NCI-H2227 treated with DMSO at 0.1 percent for 48 hours (cell line): ENCODE data around the gene SGIP1.

Experiments used
- DNase-seq: peaks from one replicate; lab custom pipeline; 2025; lab: John Stamatoyannopoulos, UW

Gene SGIP1

DNA sequence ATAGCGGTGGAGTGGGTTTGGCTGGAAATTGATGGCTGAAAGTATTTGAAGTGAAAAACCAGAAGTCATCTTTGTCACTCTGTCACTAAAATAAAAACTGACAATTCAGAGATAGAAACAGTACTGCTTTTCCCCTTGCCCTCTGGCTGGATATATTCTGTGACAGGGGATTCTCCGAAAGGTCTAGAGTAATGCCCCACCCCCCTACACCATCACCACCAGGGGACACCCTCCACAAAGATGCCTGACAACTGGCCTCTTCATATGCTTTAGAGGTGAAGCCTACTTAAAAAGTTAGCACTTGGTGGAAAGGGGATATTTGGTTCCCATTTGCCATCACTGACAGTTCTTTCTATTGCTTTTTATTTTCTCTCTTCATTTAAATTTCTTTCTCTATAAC lies 73.5 kb downstream of the SGIP1 start:
- DNase-seq, result no peak

DNA sequence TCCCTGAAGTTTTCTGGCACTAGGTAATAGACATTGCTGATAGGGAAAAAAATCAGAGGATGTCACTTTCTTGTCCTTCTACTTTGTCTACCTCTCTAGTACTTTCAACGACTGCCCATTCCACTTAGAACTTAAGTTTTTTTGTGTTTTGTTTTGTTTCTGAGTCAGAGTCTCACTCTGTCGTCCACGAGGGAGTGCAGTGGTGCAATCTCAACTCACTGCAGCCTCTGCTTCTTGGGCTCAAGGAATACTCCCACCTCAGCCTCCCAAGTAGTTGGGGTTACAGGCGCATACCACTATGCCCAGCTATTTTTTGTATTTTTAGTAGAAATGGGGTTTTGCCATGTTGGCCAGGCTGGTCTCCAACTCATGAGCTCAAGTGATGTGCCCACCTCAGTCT lies 79.2 kb downstream of the SGIP1 start:
- no peak for DNase-seq

DNA sequence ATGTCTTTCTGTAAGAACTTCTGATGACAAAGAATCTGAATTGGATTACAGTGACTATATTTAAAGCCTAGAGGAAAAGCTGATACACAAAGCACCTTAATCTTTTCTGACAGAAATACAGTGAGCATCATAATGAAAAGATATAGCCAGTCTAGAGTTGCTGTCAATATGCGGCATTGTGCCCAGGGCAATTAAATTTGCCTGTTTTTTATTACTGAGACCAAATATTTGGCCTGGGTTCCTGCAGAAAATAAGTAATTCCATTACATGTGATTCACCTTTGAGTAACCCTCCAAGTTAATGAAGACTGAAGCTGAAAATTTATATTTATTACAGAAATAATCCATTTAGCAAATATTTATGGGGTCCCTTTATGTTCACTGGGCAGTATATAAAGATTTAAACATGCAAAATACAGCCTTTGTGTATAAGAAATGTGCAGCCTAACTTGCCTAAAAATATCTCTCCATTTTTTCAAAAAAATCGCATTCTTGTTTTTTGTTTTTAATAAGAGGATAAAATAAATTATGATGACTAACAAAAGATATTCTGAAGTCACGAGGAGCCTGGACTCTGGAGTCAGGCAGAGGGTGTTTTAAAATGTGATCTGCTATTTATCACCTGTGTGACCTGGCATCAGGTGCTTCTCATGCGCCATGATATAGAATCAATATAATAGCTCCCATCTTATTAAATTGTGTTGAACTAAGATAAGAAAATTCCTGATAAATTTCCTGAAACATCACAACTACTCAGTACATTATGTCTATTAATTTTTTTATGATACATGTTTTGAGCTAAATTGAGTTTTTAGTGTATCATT lies 83.6 kb downstream of the SGIP1 start:
- DNase-seq, result no peak

DNA sequence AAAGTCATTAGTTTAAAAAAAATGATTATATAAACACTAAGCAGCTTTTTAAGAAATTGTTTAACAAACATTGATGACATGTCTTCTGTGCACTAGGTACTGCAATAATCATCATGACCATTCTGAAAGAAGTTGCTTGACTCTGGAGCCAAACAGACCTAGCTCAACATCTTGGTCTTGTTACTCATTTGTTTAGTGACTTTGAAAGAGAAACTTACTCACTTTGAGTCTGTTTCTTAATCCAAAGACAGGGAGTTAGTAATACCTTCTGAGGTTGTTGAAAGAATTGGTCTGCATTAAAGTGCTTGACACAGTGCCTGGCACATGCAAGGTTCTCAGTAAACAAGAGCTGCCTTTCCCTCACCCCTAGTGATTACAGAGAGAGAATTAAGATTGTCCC lies 84.4 kb downstream of the SGIP1 start:
- DNase-seq, result no peak

DNA sequence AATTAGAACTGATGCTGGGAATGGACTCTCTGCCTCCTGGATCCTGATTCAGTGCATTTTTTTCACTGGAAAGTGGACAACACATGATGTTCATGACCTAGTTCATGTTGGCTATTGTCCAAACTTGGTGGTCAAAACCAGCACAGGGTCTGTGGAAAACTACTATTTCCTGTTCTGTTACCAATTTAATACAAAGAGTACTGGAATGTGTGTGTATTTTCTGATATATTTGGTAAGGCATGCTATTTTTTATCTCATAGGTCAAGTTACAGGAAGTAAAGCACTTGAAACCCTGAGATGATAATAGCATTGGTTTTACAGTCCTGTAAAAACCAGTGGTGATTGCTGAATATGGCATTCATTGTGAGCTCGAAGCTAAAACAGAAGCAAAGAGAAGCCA lies 89.9 kb downstream of the SGIP1 start:
- peak; percentile 21 for DNase-seq

DNA sequence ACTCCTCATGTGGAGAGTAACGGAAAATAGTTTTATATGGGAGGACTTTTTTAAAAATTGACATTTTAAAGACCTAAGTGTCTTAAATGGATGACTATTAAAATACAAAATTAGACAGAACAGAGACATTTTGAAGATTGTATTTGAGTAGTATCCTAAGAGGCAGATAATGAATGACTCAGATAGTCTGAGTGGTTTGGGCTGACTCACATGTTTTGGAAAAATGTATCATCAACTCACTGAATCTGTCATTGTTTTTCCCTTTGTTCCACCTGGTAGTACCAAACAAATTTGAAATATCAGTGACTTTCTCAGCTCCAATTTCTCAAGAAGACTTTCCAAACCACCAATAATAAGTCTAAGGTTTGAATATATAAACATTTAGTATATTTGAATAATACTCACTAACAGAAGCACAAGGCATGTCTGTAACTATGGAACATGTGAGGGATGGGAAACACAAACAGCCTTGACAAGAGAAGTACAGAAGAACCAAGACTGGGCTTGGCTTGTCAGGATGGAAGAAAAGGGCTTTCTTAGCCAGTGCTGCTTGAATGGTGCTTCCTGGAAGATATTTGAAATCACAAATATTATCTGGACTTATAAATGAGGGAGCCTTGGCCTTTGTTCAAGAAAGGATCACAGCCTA lies 90.6 kb downstream of the SGIP1 start:
- DNase-seq, result no peak

DNA sequence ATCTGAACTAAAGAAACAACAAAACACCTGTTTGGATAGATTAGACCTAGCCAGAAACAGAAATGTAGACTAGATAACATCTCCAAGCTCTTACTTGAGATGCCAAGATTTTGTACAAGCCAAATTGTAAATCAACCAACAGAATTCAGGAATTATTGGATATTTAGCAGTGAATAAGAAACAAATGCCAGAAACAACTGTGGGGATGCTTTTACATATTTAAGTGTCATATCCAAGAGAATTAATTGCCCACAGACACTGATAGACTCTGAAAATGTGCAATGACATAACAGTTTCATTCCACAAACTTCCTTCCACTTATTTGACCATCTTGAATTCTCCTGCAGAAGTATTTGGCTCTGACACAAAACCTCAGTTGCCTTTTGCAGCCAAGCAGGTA lies 92.3 kb downstream of the SGIP1 start:
- DNase-seq, result no peak

DNA sequence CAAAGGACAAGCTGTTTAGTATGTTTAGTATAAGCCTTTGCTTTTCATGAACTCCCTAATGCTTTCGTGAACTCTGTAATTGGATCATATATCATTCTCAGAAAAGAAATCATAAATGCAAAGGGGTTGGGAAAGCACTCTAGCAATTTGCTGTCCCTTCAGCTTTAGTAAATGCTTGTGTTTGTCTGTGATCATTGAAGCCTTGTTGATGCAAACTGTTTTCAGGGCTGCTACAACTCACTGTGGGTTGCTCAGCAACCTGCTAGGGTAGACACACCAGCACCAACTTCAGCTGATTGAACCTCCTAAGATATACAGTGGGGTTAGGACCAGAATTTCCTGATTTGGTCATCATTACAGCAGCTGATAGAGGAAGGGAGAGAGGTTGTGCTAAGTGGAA lies 95.0 kb downstream of the SGIP1 start:
- no peak for DNase-seq

DNA sequence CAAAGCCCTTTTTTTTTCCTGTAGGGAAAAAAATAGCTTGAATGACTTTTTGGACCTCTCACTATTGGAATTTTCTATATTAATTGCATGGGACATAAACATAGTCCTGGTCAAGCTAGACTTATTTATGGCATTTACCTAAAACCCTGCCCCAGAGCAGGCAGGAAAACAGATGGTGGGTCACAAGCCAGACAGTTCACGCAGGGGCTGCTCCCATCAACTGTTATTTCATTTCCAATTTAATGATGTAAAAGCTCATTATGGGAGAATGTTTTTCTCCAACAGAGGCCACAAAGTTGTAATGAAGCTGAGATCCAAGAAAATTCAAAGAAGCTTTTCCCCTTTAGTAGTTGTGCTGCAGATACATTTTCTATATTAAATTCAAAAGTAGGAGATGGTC lies 99.2 kb downstream of the SGIP1 start:
- DNase-seq, result no peak

DNA sequence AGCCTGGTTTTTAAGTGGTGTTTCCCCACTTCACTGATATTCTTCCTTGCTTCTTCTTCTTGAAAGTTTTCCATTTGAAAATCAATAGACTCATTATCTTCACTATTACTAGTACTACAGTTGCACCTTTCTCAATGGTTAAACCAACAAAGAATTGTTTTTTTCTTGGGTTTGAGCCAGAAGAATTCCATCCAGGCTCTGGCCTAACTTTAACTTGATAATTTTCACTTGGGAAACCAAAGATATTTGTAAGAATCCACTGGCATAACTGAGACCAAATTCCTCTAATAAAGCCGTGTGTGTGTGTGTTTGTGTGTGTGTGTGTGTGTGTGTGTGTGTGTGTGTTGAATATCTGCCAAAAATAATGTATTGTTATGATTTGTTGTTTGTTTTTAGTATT lies 103.2 kb downstream of the SGIP1 start:
- DNase-seq, result no peak

DNA sequence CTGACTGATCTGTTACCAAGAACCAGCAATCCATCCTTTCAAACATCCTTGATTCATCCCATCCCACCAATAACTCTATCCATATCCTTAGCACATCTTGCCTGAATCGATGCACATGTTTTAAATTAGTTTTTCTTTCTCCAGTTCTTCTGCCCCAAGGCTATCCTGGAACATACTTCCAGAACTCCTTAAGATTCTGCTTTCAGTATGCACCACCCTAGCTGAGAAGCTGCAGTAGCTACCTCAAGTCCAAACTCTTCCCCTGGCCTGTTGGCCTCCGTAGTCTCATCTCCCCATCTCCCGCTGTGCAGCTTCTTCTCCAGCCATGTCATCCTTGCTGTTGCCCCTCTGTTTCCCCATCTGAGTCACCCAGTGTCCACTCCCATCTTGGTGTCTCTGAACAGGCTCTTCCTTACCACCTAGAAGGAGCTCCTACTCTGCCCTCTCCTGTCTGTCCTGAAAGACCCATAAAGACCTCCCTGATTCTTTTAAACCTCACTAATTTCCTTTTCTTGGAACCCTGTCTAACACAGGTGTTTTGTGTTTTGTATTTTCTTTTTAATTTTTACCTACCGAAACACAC lies 108.0 kb downstream of the SGIP1 start:
- no peak for DNase-seq

DNA sequence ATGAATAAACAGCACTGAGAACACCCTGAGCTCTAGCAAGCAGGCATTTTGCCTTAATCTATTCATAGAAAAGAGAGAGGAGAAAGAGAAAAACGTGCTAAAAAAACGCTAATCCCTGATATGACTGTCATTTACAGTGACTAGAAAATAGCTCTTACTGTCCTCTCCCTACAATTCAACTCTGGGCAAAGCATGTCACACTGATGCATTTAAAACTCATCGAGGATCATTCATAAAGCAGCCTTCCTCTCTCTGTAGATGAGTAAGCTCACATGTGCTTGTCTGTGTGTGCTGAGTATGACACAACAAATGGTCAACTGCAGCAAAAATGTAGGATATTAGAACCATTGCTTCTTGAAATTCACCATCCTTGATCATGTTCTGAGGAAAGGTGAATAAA lies 109.0 kb downstream of the SGIP1 start:
- no peak for DNase-seq

DNA sequence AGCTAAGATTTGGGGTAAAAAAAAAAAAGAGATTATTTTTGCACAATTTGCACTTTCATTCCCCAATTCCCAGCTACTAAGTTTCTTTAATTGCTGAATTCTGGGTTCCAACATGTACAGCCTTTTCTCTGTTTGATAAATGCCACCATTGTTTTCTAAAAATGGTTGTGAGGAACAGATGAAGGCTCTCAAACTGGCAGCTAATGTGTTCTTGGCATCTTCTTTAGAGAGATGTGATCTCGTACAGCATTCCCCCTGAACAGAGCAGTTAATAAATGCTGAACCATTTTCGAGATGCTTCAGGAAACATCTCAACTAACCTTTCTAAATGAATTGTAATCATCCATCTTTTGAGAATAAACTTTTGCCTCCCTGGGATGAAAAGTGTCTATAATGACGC lies 110.4 kb downstream of the SGIP1 start:
- DNase-seq, result no peak

DNA sequence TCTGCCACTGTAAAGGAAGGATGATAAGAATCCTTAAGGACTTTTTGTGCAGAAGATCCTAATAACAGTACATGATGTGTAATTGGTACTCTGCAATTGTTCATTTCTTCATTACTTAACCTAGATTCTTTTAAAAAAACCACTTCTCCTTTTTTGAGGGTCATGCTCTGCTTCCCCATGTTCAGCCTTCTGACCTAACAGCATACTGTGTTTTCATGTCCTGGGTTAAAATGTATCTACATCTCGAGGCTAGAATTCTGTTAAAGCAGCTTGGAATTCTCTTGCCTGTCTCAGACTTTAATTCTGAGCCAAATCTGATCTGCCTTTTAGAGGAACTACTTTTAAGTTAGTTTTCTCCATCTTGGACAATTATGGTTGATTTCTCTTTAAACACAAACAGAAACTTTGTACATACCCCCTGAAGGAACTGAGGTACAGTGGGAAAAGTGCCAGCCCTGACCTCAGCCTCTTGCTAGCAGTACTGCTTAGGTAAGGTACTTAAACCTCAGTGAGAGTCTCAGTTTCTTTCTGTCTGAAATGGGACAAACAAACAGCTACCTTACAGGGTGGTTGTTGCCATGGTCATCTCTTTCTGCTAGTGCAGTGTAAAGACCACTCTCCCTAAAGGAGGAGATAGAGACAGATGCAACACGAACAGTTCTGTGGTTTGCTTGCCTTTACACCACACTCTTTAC lies 115.1 kb downstream of the SGIP1 start:
- DNase-seq, result no peak

DNA sequence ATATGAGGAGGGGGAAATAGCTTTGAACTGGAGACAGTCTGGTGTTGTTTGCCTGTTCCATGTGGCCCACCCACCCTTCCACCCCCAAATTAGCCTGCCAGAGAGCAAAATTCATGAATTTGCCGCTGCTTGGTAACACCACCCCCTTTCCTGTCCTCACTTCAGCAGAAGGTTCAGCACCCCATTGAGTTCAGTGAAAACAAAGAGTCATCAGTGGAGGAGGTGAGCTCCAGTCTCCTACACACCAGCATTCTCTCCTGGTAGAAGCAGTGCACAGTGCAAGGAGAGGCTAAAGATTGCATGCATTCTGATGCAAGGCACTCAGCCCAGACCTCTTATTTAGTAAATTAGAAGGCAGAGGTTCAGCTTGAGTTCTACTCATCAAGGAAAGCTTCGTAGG lies 118.6 kb downstream of the SGIP1 start:
- DNase-seq, result no peak

DNA sequence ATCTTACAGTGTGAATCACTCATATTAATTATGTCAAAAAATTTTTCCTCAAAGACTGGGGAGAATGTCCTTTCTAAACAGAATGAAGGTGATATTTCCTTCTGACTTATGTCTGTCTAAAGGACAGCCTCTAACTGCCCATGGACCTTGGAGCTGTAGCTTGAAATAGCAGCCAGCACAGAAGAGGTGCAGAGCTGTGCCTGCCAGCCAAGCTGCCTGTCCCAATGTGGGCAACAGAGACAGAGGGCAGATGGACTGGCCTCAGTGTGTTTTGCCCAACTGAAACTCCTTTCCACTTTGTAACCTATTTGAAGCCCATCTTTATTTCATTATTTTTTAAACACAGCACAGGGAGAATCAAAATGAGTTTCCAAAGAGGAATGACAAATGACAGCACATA lies 120.7 kb downstream of the SGIP1 start:
- DNase-seq, result no peak

DNA sequence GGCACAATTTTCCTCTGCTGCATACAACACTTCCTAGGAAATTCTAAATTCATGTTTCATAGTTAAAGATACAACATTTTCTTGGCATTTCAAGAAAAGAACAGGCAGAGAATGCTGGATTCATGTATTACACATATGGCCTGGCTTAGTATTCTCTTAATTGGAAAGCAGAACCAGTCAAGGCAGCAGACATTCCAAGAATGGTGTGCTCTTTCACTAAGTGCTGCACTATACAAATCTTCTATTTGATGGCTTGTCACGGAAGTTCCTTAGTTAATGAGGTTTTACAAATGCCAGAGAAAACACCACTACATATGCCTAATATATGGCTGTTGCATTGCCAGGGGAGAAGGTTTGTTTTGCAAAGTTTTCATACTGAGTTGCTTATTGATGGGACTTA lies 137.5 kb downstream of the SGIP1 start:
- DNase-seq, result no peak

DNA sequence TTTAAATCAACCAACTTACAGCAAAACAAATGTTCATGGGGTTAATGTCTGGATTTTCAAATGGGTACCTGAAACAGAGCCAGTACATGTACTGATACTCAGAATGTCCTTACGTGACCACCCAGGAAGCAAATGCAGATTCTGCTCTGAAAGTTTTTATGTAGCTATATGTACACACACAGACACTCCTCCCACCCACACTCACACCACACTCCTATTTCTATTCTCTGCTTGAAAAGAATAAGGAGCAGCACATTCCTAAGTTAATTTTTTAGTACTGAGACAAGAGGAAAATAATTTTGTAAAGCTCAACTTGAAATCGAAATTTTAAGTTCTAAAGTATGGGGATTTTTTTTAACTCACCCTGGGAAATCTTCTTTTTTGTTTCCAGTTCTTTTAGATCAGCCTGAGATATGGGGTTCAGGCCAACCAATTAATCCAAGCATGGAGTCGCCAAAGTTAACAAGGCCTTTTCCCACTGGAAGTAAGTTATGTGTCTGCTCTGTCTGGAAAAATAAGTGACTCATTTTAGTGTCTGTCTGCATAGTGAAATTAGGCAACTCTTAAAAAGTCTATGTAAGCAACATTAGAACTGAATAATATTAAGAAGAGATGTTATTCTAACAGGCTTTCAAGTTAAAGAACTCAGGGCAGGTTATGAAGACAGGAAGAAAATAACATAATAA lies 142.8 kb downstream of the SGIP1 start:
- no peak for DNase-seq

DNA sequence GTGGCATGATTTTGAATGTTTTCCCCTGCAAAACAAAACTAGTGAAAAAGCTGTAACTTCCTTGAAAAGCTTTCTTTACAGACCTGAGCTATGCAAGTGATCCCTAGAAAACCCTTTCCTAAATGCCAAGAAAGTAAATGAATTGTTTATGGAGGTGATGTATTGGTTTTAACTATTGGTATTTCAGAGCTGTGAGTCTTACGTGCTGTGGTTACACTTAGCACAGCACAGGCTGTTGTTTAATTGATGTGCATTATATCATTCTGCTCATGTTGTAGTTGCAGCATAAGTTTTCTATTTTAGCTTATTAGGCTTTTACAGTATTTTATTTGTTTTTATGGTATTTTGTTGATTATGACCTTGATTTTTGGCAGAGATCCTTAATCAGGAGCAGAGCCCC lies 144.2 kb downstream of the SGIP1 start:
- no peak for DNase-seq

DNA sequence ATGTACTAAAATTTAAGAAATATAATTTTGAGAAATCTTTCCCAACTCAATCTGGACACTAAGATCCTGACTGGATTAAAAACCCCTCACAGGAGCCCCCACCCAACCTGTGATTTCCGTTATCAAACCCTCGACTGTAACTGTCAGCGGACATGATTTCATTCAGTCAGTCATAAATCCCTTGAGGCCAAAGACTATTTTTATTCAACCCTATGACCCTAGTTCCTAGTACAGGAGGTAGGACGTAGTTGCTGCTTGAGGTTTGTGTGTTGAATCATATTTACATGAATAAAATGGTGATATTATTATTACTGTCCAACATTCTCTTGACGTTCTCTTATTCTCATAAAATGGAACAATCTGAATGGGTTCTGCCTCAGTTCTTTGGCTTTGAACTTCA lies 145.2 kb downstream of the SGIP1 start:
- no peak for DNase-seq

DNA sequence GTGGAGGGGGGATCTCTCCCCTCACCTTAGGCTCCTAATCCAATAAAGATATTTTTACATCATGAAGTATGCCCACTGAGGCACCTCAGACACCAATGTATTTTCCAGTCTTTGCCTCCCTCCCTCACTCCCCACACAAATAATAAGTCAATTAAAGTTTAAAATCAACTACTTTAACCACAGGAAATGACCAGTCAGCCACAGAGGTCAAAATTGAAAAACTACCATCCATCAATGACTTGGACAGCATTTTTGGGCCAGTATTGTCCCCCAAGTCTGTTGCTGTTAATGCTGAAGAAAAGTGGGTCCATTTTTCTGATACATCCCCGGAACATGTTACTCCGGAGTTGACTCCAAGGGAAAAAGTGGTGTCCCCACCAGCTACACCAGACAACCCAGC lies 147.7 kb downstream of the SGIP1 start:
- DNase-seq, result no peak

DNA sequence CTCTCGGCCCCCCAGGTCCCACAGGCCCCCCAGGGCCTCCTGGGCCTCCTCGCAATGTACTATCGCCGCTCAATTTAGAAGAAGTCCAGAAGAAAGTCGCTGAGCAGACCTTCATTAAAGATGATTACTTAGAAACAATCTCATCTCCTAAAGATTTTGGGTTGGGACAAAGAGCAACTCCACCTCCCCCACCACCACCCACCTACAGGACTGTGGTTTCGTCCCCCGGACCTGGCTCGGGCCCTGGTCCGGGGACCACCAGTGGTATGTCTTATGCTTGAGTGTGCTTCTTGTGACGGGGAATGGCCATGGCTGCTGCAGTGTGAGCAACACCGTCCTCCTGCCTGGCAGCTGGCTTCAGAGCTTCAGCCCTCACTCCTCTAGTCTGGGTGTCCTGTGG lies 148.2 kb downstream of the SGIP1 start:
- no peak for DNase-seq
